ENCODE measurements around the gene CCDC149.

DNA sequence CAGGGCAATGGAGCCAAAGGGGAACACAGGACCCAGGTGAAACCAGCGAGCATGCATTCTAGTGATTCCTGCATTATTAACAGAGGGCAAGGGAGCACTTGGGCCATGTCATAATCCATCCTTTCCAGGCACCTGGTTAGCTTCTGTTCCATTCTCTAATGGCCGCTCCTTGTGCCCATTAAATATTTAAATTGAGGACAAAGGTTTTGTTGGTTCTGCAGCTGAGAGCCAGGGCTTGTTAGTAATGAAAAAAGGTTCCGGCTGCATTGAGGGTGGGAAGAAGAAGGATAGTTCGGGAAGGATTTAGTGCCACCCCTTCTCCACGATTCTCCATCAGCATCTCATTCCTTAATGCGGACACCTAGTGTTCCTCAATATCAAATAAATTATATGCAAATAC is 103.9 kb downstream of the CCDC149 start:
- TF ChIP-seq, protein P1, sequence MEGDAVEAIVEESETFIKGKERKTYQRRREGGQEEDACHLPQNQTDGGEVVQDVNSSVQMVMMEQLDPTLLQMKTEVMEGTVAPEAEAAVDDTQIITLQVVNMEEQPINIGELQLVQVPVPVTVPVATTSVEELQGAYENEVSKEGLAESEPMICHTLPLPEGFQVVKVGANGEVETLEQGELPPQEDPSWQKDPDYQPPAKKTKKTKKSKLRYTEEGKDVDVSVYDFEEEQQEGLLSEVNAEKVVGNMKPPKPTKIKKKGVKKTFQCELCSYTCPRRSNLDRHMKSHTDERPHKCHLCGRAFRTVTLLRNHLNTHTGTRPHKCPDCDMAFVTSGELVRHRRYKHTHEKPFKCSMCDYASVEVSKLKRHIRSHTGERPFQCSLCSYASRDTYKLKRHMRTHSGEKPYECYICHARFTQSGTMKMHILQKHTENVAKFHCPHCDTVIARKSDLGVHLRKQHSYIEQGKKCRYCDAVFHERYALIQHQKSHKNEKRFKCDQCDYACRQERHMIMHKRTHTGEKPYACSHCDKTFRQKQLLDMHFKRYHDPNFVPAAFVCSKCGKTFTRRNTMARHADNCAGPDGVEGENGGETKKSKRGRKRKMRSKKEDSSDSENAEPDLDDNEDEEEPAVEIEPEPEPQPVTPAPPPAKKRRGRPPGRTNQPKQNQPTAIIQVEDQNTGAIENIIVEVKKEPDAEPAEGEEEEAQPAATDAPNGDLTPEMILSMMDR (IDR thresholded peaks at IDR 0.05; ENCODE audit: poor library complexity) = no peak
- TF ChIP-seq EZH2 (IDR thresholded peaks at IDR 0.05; ENCODE audit: borderline replicate concordance) = no peak
- no peak for TF ChIP-seq EZH2phosphoT487 (IDR thresholded peaks at IDR 0.05; ENCODE audit: low read depth, severe bottlenecking, unreplicated experiment)
